GM12875 (cell line): ENCODE data around the gene AGPAT3.

Experiments
- H3K4me3 ChIP-seq: one replicate; pipeline ENCODE4 v1.5.1; 2011; ENCODE audit warnings: low read depth, low read length, control low read depth
- TF ChIP-seq, protein P1 (sequence below): IDR thresholded peaks from 2 replicates; pipeline ENCODE4 v1.5.1; 2011; ENCODE audit warnings: low read depth, mild to moderate bottlenecking, control low read depth, inconsistent platforms, low read length, moderate library complexity, borderline replicate concordance; ENCODE audit not compliant: insufficient read depth

AGPAT3 gene

DNA sequence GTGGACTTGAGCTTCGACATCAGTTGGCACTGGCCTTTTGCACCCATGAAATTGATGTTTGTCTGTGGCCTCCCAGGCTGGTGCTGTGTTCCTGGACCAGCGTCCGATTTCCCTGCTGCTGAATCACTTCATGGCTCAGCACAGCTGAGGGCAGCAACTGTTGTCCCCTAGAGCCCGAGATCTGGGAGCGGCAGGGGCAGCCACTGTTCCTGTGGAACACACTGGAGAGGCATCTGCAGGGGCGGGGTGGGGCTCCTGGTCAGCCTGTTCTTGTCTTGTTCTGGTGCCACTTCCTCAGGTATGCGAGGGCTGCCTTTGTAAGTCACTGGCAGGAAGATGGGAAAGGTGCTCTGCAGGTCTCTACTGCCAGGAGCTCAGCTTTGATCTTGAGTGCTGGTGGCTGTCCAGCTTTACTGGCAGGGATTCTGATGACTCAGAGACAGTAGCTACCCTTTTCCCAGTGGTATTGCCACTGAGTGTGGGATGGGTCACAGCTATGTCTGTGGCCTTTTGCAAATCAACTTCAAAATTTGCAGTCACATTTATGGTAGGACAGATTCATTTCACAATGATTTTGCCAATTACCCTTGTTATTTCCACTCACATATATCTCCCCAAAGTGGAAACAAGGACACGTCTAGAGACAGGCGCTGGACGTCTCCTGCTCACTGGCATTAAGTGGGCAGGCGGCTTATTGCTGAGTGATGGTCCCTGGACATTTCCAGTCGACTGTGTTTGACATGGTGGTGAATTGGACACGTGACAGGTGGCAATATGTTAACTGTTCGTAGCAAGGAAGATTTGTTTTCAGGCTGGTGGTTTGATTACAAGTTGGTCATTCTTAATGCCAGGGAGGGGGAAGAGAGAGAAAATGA, 15.3 kb downstream of the AGPAT3 start:
- H3K4me3 ChIP-seq: no peak overlapping the region
- TF ChIP-seq, protein P1, sequence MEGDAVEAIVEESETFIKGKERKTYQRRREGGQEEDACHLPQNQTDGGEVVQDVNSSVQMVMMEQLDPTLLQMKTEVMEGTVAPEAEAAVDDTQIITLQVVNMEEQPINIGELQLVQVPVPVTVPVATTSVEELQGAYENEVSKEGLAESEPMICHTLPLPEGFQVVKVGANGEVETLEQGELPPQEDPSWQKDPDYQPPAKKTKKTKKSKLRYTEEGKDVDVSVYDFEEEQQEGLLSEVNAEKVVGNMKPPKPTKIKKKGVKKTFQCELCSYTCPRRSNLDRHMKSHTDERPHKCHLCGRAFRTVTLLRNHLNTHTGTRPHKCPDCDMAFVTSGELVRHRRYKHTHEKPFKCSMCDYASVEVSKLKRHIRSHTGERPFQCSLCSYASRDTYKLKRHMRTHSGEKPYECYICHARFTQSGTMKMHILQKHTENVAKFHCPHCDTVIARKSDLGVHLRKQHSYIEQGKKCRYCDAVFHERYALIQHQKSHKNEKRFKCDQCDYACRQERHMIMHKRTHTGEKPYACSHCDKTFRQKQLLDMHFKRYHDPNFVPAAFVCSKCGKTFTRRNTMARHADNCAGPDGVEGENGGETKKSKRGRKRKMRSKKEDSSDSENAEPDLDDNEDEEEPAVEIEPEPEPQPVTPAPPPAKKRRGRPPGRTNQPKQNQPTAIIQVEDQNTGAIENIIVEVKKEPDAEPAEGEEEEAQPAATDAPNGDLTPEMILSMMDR: no peak

DNA sequence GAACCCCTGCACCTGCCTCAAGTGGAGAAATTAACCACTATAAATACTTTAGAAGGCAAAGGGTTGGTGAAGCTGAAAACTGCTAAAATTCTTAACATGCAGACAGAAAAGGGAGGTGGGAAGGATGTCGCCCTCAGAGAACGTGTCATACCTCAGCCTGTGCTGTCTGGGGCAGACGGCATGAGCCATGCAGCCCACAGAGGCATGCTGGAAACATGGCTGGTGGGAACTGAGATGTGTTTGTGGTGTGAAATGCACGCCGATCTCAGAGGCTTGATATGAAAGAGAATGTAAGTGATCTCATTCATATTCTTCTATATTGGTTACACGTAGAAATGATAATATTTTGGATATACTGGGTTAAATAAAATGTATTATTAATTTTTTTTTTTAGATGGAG, 16.3 kb downstream of the AGPAT3 start:
- TF ChIP-seq, protein P1: no peak
- H3K4me3 ChIP-seq: no peak overlapping the region

DNA sequence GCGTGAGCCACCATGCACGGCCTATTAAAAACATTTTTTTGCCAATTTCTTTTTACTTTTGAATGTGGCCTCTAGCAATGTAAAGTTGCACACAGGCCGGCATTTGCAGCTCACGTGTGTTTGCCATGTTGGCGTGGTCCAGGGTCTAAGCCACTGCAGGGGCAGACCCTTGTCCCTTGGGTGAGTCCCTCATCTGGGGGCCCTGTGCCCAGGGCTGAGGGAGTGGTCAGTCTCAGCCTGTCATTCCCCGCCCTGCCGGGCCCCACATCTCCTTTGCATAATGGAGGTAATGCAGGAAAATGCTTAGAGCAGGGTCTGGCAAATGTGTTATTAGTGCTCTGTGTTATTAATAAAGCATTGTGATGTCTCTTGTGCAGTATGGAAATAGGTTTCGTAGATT, 16.9 kb downstream of the AGPAT3 start:
- no peak overlapping the region for H3K4me3 ChIP-seq
- TF ChIP-seq, protein P1: no peak

DNA sequence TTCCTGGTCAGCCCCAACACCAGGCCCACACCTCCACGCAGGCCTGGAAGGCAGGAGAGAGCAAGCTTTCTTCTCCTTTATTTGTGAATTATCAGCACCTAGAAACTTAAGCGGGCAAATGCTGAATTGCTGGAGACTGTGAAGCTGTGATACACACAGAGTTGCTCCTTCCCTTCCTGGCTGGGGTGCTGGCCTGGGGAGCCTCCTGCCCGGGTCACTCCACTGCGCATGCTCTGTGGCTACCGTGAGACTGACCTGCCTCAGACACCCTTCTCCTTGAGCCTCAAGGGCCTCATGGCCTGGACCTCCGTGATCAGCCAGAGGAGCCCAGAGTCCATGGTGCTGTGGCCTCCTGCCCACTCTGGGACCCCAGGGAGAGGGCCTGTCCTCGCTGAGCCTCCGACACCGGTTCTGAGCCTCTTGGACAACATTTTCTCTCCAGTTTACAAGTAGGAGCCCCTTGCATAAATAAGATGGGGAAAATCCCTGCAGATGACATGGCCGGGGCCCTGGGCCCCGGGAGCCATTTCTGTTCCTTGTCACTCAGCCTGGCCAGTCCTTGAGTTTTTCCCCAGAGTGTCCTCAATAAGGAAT, 18.0 kb downstream of the AGPAT3 start:
- TF ChIP-seq, protein P1: no peak
- no peak overlapping the region for H3K4me3 ChIP-seq

DNA sequence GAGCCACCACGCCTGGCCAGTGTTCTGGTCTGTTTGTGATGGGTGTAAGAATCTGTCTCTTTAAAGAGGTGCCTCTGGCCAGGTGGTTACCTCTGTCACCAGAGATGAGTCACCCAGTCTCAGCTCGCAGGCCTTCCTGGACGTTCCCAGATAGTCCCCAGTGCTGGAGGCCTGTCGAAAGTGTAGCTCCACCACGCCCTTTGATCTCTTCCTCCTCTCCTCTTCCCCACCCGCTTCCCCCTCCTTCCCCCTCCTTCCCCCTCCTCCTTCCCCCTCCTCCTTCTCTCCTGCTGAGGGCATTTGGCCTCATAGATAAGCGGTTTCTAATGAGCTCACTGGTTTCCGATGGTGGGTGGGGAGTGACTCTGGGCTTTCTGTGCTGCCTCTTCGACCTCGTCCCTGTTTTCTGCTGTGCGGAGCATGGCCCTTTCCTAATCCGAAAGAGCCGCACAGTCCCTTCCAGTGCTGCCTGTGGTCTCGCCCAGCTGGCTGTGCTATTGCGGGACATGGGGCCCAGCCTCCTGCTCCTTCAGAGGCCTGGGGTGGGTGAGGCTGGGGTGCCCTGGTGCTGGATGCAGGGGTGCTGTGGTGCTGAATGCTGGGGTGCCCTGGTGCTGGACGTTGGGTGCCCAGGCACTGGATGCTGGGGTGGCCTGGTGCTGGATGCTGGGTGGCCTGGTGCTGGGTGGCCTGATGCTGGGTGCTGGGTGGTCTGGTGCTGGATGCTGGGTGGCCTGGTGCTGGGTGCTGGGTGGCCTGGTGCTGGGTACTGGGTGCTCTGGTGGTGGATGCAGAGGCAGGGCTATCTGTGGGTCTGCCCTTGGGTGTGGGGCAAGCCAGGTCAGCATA, 19.2 kb downstream of the AGPAT3 start:
- no peak overlapping the region for H3K4me3 ChIP-seq
- TF ChIP-seq, protein P1: no peak

DNA sequence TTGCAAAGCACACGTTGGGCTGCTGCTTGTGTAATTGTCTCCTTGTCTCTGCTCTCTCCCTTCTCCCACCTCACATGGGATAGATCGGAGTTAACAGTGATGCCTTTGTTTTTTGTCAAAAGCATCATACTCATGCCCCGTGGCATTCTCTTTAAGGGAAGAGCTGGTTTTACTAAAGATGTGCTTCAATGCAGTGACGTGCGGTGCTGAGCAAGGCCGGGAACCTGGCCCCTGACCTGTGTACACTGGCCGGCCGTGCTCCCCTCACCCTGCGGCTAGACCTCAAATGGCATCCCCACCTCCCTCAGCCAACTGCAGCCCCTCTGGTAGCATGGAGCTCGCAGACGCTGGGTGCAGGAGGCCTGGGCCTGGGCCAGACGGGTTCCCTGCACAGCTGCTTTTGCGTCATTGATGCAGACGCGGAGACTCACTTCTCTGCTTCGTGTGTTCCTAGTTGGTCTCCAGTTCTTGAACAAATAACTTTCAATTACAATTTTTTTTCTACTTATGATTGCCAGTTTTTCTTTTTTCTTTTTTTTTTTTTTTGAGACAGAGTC, 19.9 kb downstream of the AGPAT3 start:
- no peak overlapping the region for H3K4me3 ChIP-seq
- TF ChIP-seq, protein P1: no peak
